K562 (cell line): ENCODE results near the gene DPH7. TPM values are rescaled to one million over a fixed set of nuclear protein-coding genes. Genes with fewer than 3 reads are reported as not detected.

Experiments used
- ATAC-seq: fragments of 200-7000 bp; cut with Tn5 transposase; 3 replicates; pipeline ENCODE4 v1.9.1; 2020; ENCODE audit warnings: moderate library complexity
- BruUV-seq: library from RNA; stranded (reverse); fragments of 400-500 nt; replicated peaks from 2 replicates; lab custom pipeline; 2021; lab: Mats Ljungman, UMichigan
- CTCF ChIA-PET: fragments of 300-600 bp; formaldehyde crosslinking; extraction: SDS; loops from one replicate; lab custom pipeline; 2021; ENCODE audit warnings: low intra/inter-chr PET ratio; lab: Yijun Ruan, JAX
- POLR2A ChIA-PET: fragments of 300-600, 350-650 bp; sonication (Branson Sonifier 250); formaldehyde crosslinking; extraction: SDS; loops from one replicate; lab custom pipeline; 2021; ENCODE audit warnings: antibody characterized with exemption, inconsistent platforms; lab: Yijun Ruan, JAX
- DNase-seq, 4 experiments: peaks; one replicate each; pipeline versions ENCODE4 v3.0.0 to v3.0.0-alpha.2; 2011 to 2018; ENCODE audit warnings: low spot score in 3 of 4, mixed read lengths in 3 of 4; ENCODE audit errors: extremely low read depth in 1 of 4
- FAIRE-seq: peaks from 2 replicates; lab custom pipeline; 2011; peaks lifted over from hg19 to GRCh38; lab: Jason Lieb, UNC
- H2AFZ ChIP-seq: 2 replicates; pipeline ENCODE4 v1.6.0; 2011; ENCODE audit warnings: low read depth, low read length, control low read depth, inconsistent platforms
- H3K27ac ChIP-seq: fragments of 200-600 bp; 3 replicates; pipeline ENCODE4 v1.8.0; 2011; ENCODE audit warnings: low read depth, mild to moderate bottlenecking, control low read depth, inconsistent platforms, low read length, moderate library complexity, mixed read lengths; ENCODE audit errors: extremely low read depth
- H3K27me3 ChIP-seq, 2 experiments: fragments of 300-600 bp in 1 of 2; 2 replicates in 1 of 2; 3 replicates in 1 of 2; pipeline versions ENCODE4 v1.6.0 to v1.8.0; 2011; ENCODE audit warnings: inconsistent platforms in 2 of 2, low read length in 2 of 2, mild to moderate bottlenecking in 1 of 2, mixed read lengths in 1 of 2, moderate library complexity in 1 of 2; ENCODE audit not compliant: control insufficient read depth in 2 of 2, insufficient read depth in 2 of 2
- H3K36me3 ChIP-seq: fragments of 300-600 bp; 3 replicates; pipeline ENCODE4 v1.8.0; 2011; ENCODE audit warnings: mild to moderate bottlenecking, low read length, inconsistent platforms; ENCODE audit not compliant: control insufficient read depth, insufficient read depth
- H3K4me1 ChIP-seq, 2 experiments: fragments of 200-600 bp in 1 of 2; replicated peaks in 1 of 2; 2 replicates in 1 of 2; 3 replicates in 1 of 2; pipeline versions ENCODE4 v1.5.1 to v1.8.0; 2011; ENCODE audit warnings: inconsistent platforms in 2 of 2, low read length in 2 of 2, mild to moderate bottlenecking in 1 of 2, mixed read lengths in 1 of 2, moderate library complexity in 1 of 2; ENCODE audit not compliant: control insufficient read depth in 2 of 2, insufficient read depth in 2 of 2
- H3K4me2 ChIP-seq: 2 replicates; pipeline ENCODE4 v1.6.1; 2011; ENCODE audit warnings: low read length, control low read depth, inconsistent platforms, mixed read lengths; ENCODE audit not compliant: insufficient read depth
- H3K4me3 ChIP-seq: fragments of 200-600 bp; sonication (generic), shearing (Covaris generic); 2 replicates; pipeline ENCODE4 v1.5.1; 2016; ENCODE audit warnings: control low read depth, inconsistent platforms
- H3K79me2 ChIP-seq: fragments of 200-600 bp; 3 replicates; pipeline ENCODE4 v1.8.0; 2011; ENCODE audit warnings: low read length, inconsistent platforms; ENCODE audit not compliant: control insufficient read depth, insufficient read depth
- H3K9ac ChIP-seq, 2 experiments: 2 replicates each; pipeline versions ENCODE4 v1.6.0 to v1.6.1; 2011; ENCODE audit warnings: low read depth in 2 of 2, low read length in 2 of 2, control low read depth in 1 of 2, inconsistent platforms in 1 of 2, mild to moderate bottlenecking in 1 of 2, mixed read lengths in 1 of 2; ENCODE audit not compliant: insufficient read depth in 1 of 2
- H3K9me1 ChIP-seq: one replicate; pipeline ENCODE4 v1.6.0; 2011; ENCODE audit warnings: inconsistent platforms, mild to moderate bottlenecking, low read length, moderate library complexity; ENCODE audit not compliant: control insufficient read depth, insufficient read depth
- H3K9me3 ChIP-seq: replicated peaks from 2 replicates; pipeline ENCODE4 v1.5.1; 2011; ENCODE audit warnings: low read depth, low read length, inconsistent platforms; ENCODE audit not compliant: control insufficient read depth, insufficient read depth
- H4K20me1 ChIP-seq: replicated peaks from 2 replicates; pipeline ENCODE4 v1.6.1; 2011; ENCODE audit warnings: low read length, inconsistent platforms, mixed read lengths; ENCODE audit not compliant: control insufficient read depth, insufficient read depth
- HOXB6 ChIP-seq: fragments of 250-450 bp; sonication (Bioruptor Pico); IDR thresholded peaks from 2 replicates; pipeline ENCODE4 v1.5.1; 2022; ENCODE audit warnings: mild to moderate bottlenecking, borderline replicate concordance
- POLR2G ChIP-seq: fragments of 200-400 bp; formaldehyde crosslinking; IDR thresholded peaks from 2 replicates; pipeline ENCODE4 v1.6.1; 2017; ENCODE audit warnings: low read depth, mild to moderate bottlenecking, antibody characterized with exemption, low read length, moderate library complexity
- RBFOX2 ChIP-seq: fragments of 200-400 bp; formaldehyde crosslinking; IDR thresholded peaks from 2 replicates; pipeline ENCODE4 v1.6.1; 2017; ENCODE audit warnings: low read depth, mild to moderate bottlenecking, low read length, moderate library complexity
- RBM22 ChIP-seq: fragments of 200-400 bp; formaldehyde crosslinking; IDR thresholded peaks from 2 replicates; pipeline ENCODE4 v1.6.1; 2018; ENCODE audit warnings: low read length, low read depth; ENCODE audit not compliant: poor library complexity, severe bottlenecking
- SMARCA5 ChIP-seq: fragments of 450-650 bp; IDR thresholded peaks from 2 replicates; pipeline ENCODE4 v1.6.1; 2016
- ZNF507 ChIP-seq: conservative IDR thresholded peaks from 2 replicates; pipeline ENCODE4 v1.6.1; 2017; ENCODE audit warnings: missing genetic modification characterization, missing compliant biosample characterization
- WGBS: fragments of 100-300 bp; shearing (Covaris generic); methylation state at CpG from one replicate; pipeline ENCODE4 v1.1.6; 2016; ENCODE audit warnings: low coverage, mixed read lengths; ENCODE audit not compliant: insufficient coverage; ENCODE audit errors: missing lambda C conversion rate; 5-methylcytosine and 5-hydroxymethylcytosine counted together
- in situ Hi-C: fragments of 300-500 bp; cut with MboI; formaldehyde crosslinking; loops from 4 replicates; pipeline ENCODE4 v1.15.0; 2018; ENCODE audit warnings: inconsistent platforms, mixed read lengths
- intact Hi-C: fragments of 100-400 bp; cut with micrococcal nuclease; formaldehyde crosslinking; loops from 2 replicates; pipeline ENCODE4 v1.14.2; 2022
- polyA plus RNA-seq, 8 experiments: library from polyadenylated mRNA; depleted of rRNA in 4 of 8; stranded (reverse) in 5 of 8; unstranded in 3 of 8; fragments of >200 nt; fragmentation: Nextera tagmentation in 2 of 8; fragmentation: Illumina TruSeq in 1 of 8; extraction: Ambion mirVana in 2 of 8; extraction: Trizol in 1 of 8; gene quantifications; 2 replicates each; pipeline versions ENCODE4 v1.2.1 to v1.2.3, GENCODE V29; 2011 to 2014; ENCODE audit warnings: inconsistent platforms in 1 of 8, missing spikeins in 1 of 8
- total RNA-seq, 7 experiments: library from RNA; depleted of rRNA in 6 of 7; stranded (reverse); fragments of >200 nt in 6 of 7; fragmentation: Illumina TruSeq in 2 of 7; extraction: Trizol in 2 of 7; gene quantifications; 2 replicates each; pipeline versions ENCODE4 v1.2.1 to v1.2.3, GENCODE V29; 2011 to 2021; ENCODE audit warnings: low replicate concordance in 1 of 7

Gene DPH7
- total and polyA plus RNA-seq, 9 of the 15 experiments (the other 6 are each of a cell fraction or from before 2014, with no cell fraction given): 13.9 to 68.6 (median 41.3) TPM

GRCh38 chr9:137615387-137615871, 36.7 kb upstream of the DPH7 start:
- ChIA-PET POLR2A (interaction anchor here (0.6 kb wide), 1 partner anchor 26 kb away, joined by 3 read pairs; no protein-coding TSS in a partner anchor), CTCF (no interaction called here)
- WGBS: 94% methylated on average over 18 of the region's 19 CpGs
- no peak overlapping the region for H3K4me2 ChIP-seq
- DNase-seq (no peak), FAIRE-seq (no peak), ATAC-seq (no peak)
- H3K79me2 ChIP-seq: peaks cover 39% of the 10 kb centered on the region
- intact Hi-C loops (no loop called here), in situ Hi-C loops (no loop called here)
- no peaks in the 10 kb centered on the region for H3K9me3 ChIP-seq
- peaks cover 6% of the 10 kb centered on the region for H3K9me1 ChIP-seq
- no peak overlapping the region for H2AFZ ChIP-seq
- H3K27me3 ChIP-seq: no peaks in the 10 kb centered on the region
- BruUV-seq: no TSS peak
- H3K4me3 ChIP-seq: no peak overlapping the region
- peaks cover 47% of the 10 kb centered on the region for H3K36me3 ChIP-seq
- peak overlapping the region in 1 of 2 experiments; percentile 48; a peak in 1 of 4 replicates for H3K9ac ChIP-seq
- H3K27ac ChIP-seq: no peak overlapping the region
- TF ChIP-seq HOXB6 (no peak), ZNF507 (tag) (no peak), RBFOX2 (peak; percentile 26; the same call in 1 of the 2 replicates), POLR2G (peak; percentile 54), SMARCA5 (no peak), RBM22 (peak; percentile 21)
- H3K4me1 ChIP-seq: peaks cover 29 to 65% of the 10 kb centered on the region in 2 experiments
- H4K20me1 ChIP-seq: no peaks in the 10 kb centered on the region; the same call in 1 of the 2 replicates
